Glutamatergic neuron (in vitro differentiated cells): ENCODE data around the gene EPS8L1. TPM values are rescaled to one million over a fixed set of nuclear protein-coding genes. Genes with fewer than 3 reads are reported as not detected.

Experiments used
- DNase-seq: peaks from one replicate; pipeline ENCODE4 v3.0.0; 2022
- H3K27ac Mint-ChIP-seq: one replicate; pipeline ENCODE4 v1.8.0; 2020; ENCODE audit warnings: mild to moderate bottlenecking, mixed read lengths, inconsistent platforms; ENCODE audit not compliant: unreplicated experiment
- H3K27me3 Mint-ChIP-seq: one replicate; pipeline ENCODE4 v1.8.0; 2020; ENCODE audit warnings: mild to moderate bottlenecking, moderate library complexity, mixed read lengths, inconsistent platforms; ENCODE audit not compliant: unreplicated experiment
- H3K36me3 Mint-ChIP-seq: one replicate; pipeline ENCODE4 v1.8.0; 2020; ENCODE audit warnings: mild to moderate bottlenecking, mixed read lengths, inconsistent platforms; ENCODE audit not compliant: unreplicated experiment
- H3K4me1 Mint-ChIP-seq: one replicate; pipeline ENCODE4 v1.8.0; 2020; ENCODE audit warnings: mild to moderate bottlenecking, low read depth, mixed read lengths, inconsistent platforms; ENCODE audit not compliant: unreplicated experiment
- H3K4me3 Mint-ChIP-seq: one replicate; pipeline ENCODE4 v1.8.0; 2020; ENCODE audit warnings: mild to moderate bottlenecking, mixed read lengths, inconsistent platforms; ENCODE audit not compliant: unreplicated experiment
- H3K9me3 Mint-ChIP-seq: one replicate; pipeline ENCODE4 v1.8.0; 2020; ENCODE audit warnings: mild to moderate bottlenecking, moderate library complexity, mixed read lengths, inconsistent platforms; ENCODE audit not compliant: unreplicated experiment
- total RNA-seq: library from RNA; stranded (reverse); fragmentation: NEBNext Ultra II Directional; extraction: Animal tissue kit (Norgen Biotek cat#: 25700); gene quantifications from one replicate; pipeline ENCODE4 v1.2.1, GENCODE V29; 2021; ENCODE audit not compliant: unreplicated experiment
- TF ChIP-seq, protein P1 (sequence below): fragments of 200-600 bp; sonication (generic); IDR thresholded peaks from one replicate; pipeline ENCODE4 v1.5.0; 2021; ENCODE audit not compliant: partially characterized antibody, unreplicated experiment

The EPS8L1 gene
- total RNA-seq, 1 donor from 2014 or later = 114 TPM

DNA sequence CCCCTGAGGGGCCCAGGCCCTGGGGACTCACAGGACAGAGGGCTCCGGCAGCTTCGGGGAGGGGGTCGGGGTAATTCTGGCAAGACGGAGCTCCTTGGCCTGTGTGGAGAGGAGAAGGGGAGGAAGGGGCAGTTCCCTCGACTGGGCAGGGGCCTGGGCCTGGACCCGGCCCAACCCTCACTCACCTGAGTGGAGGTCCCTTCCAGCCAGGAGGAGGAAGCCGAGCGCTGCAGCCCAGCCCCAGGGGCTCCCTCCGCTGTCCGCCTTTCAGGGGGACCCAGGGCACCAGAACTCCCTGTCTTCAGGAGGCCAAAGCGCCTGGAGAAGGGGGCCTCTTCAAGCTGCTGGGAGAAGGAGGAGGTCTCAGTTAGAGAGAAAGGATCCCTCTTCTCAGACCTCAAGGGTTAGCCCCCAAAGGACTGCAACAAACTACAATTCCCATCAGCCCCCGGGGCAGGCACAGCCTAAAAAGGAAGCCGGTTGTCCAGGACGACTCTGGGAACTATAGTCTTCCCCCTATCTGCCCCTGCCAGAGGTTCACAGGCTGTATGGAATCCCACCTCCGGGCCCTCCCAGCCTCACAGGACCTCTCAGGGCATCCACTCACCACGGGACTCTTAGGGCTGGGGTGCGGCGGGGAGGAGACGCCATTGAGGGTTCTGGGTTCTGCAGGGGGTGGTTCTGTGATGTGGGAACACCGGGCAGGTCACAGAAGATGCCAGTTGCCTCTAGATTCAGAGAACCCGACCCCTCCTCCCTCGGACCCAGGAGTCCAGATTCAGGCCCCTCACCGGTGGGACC, 19.8 kb downstream of the EPS8L1 start:
- Mint-ChIP-seq H3K27me3 (peaks cover 6% of the 10 kb centered on the region), H3K27ac (no peak overlapping the region), H3K9me3 (peaks cover 6% of the 10 kb centered on the region), H3K4me3 (no peak overlapping the region), H3K36me3 (no peaks in the 10 kb centered on the region), H3K4me1 (peaks cover 13% of the 10 kb centered on the region)
- TF ChIP-seq, protein P1, sequence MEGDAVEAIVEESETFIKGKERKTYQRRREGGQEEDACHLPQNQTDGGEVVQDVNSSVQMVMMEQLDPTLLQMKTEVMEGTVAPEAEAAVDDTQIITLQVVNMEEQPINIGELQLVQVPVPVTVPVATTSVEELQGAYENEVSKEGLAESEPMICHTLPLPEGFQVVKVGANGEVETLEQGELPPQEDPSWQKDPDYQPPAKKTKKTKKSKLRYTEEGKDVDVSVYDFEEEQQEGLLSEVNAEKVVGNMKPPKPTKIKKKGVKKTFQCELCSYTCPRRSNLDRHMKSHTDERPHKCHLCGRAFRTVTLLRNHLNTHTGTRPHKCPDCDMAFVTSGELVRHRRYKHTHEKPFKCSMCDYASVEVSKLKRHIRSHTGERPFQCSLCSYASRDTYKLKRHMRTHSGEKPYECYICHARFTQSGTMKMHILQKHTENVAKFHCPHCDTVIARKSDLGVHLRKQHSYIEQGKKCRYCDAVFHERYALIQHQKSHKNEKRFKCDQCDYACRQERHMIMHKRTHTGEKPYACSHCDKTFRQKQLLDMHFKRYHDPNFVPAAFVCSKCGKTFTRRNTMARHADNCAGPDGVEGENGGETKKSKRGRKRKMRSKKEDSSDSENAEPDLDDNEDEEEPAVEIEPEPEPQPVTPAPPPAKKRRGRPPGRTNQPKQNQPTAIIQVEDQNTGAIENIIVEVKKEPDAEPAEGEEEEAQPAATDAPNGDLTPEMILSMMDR = no peak
- peak; percentile 60 for DNase-seq

DNA sequence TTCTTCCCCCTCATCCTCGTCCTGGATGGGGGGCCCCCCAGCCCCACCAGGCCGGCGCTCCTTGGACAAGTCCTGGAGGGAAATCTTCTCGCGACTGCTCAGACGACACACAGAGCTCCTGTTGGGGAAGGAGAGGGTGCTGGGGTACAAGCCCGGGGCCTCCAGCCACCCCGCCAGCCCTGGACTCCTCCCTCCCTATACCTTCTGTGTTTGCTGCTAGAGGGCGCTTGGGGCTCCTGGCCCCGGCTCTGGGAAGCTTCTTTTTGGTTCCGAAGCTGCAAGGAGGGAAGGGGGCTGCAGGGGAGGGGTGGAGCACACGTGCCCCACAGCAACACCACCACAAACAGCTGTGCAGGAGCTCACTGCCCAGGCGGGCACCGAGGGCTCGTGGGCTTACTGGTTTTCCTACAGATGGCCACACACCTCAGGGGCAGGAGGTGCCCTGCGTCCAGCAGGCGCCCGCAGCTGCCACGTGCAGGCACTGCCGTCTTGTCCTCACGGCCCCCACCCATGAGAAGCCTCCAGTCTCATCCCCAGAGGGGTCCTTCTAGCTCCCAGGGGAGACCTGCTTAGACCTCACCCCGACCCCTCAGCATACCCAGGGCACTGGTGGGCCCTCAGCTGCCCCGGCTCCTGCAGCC, 20.5 kb downstream of the EPS8L1 start:
- TF ChIP-seq, protein P1 = no peak
- Mint-ChIP-seq H3K9me3 (peaks cover 6% of the 10 kb centered on the region), H3K36me3 (no peaks in the 10 kb centered on the region), H3K4me1 (peaks cover 12% of the 10 kb centered on the region), H3K27me3 (peaks cover 4% of the 10 kb centered on the region), H3K27ac (no peak overlapping the region), H3K4me3 (no peak overlapping the region)
- DNase-seq = no peak

DNA sequence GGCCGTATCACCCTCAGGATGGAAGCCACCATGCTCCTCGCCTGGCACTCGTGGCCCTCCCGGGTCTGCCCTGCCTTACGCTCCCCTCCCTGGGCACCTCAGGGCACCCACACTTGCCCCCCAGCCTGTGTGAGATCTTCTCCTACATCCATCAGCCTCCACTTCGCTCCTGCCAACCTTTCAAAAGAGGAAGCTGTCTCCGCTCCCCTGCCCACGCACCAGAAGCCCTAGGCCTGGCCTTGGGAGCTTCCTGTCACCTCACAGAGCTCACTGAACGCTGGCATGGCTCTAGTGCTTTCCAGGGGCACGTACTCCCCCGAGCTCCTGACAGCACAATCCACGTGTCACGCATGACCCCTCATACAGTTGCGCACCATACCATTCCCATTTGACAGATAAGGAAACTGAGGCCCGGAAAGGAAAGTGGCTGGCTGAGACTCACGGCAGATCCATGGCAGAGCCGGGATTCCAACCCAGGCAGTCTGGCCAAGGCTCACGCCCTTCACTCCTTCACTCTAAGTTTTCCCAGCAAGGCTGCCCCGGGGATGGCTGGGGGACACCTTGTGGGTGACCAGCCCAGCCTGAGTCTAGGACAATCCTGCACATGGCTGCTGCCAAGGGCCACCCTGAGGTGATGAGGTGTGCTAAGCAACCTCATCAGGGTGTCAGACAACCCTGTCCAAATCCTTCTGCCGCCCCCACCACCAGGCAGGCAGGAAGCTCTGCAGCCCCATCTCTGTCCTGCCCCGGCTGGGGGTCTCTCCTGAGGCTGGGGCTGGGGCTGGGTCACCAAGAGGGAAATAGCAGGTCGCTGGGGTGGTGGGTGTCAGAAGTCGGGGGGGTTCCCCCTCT, 22.4 kb downstream of the EPS8L1 start:
- TF ChIP-seq, protein P1 = no peak
- Mint-ChIP-seq H3K4me3 (no peak overlapping the region), H3K27ac (no peak overlapping the region), H3K36me3 (peaks cover 7% of the 10 kb centered on the region), H3K27me3 (peaks cover 4% of the 10 kb centered on the region), H3K9me3 (peaks cover 8% of the 10 kb centered on the region), H3K4me1 (peaks cover 12% of the 10 kb centered on the region)
- DNase-seq = no peak

DNA sequence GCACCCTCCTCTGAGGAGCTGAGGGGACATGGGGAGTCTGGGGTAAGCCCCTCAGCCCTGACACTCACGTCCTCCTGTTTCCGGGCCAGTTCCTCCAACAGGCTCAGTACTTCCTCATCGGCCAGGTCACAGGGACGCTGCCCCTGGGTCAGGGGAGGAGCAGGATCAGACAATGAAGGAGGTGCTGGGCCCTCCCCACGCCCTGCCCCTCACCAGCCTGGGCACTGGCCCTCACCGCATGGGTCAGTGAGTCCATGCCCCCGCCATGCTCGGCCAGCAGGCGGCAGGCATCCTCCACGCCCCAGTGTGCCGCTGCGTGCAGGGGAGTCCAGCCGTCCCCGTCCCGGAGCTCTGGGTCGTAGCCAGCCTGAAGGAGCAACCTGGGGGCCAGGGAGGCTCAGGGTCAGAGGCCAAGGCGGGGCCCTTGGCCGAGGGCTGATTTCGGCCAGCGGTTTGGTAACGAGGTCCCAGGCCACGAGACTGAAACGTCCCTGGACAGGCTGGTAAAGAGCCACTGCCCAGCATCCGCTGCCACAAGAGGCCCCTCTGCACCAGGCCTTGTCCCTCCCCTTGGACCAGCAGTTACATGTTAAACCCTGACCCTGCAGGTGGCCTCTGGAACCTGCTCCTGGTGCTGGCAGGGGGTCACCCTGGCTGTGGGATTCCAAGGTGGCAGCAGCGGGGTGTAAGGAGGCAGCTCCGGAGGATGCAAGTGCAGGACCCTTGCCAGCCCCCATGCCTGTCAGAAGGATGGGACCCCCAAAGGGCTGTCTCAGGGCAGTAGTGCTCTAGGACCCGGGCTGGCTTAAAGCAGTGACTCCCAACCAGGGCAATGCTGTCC, 23.3 kb downstream of the EPS8L1 start:
- peaks cover 8% of the 10 kb centered on the region for H3K9me3 Mint-ChIP-seq
- H3K27me3 Mint-ChIP-seq = peaks cover 4% of the 10 kb centered on the region
- TF ChIP-seq, protein P1 = peak; percentile 36
- H3K4me3 Mint-ChIP-seq = no peak overlapping the region
- H3K27ac Mint-ChIP-seq = no peak overlapping the region
- peaks cover 12% of the 10 kb centered on the region for H3K4me1 Mint-ChIP-seq
- peaks cover 12% of the 10 kb centered on the region for H3K36me3 Mint-ChIP-seq
- peak; percentile 33 for DNase-seq
